CD4-positive, alpha-beta T cell treated with Interleukin-15 for 4 hours (primary cell): ENCODE results near the gene ZC3H18.
"Not testable (repeated sequence)": the region's sequence is repeated elsewhere in the genome, so short reads cannot be mapped to it uniquely, and the experiment has no call there.

ENCODE experiments used
- DNase-seq: peaks from one replicate; pipeline ENCODE4 v3.0.0-alpha.2; 2020; ENCODE audit warnings: low spot score

The ZC3H18 gene

GRCh38 chr16:88654363-88655052 is 84.3 kb downstream of the ZC3H18 start:
- no peak for DNase-seq

DNA sequence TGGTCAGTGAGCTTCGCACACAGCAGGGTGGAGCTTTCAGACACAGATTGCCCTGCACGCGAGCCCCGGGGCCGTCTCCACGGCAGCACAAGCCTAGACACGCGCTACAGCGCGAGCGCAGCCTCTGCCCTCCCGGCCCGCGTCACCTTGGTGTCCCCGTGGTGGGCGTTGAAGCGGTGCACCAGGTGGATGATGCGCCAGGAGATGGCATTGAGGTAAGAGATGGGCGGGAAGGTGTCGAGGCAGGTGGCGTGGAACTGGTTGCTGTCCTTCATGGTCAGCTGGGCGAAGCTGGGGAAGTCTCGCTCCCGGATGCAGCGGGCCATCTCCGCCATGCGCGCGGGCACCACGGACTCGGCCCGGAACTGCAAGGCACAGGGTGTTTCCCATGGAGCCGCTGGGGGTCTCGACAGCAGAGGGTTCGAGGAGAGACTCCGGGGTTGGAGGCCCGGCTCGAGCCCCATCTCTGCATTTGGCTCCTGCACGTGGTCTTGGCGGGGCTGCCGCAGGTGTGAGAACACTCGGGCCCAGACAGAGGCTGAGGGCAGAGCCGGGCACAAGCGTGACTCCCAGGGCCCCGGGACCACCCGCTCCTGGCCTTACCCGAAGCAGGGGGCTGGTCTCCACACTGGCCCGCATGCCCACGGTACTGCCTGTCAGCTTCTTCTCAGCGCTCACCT is 85.0 kb downstream of the ZC3H18 start:
- DNase-seq, result no peak

DNA sequence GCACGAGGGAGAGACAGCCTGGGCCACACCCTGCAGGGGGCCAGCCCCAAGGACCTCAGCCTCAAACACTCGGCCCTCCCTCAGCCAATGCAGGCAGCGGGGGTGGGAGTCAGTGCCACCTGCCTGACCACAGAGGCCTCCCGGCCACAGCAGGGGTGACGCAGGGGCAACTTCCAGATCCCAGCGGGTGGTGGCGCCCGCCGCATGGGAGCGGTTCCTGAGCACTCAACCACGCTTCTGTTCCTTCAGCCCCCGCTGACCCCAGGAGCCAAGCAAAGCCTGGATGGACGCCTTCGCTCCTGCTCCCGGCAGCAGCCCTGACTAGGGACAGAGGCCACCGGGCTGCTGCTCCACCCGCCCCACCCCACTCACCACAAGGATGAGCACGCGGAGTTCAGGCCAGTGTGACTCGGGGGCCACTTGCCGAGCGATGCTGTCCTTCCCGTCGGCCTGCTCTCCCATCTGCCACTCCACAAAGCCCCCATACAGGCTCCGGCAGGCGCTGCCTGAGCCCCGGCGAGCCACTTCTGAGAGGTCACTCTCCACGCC is 85.6 kb downstream of the ZC3H18 start:
- no peak for DNase-seq

GRCh38 chr16:88656291-88656980 is 86.2 kb downstream of the ZC3H18 start:
- DNase-seq, result no peak

GRCh38 chr16:88657371-88657770 is 87.2 kb downstream of the ZC3H18 start:
- no peak for DNase-seq

GRCh38 chr16:88658714-88659113 is 88.5 kb downstream of the ZC3H18 start:
- no peak for DNase-seq

- DNase-seq, result no peak
Measured at GRCh38 chr16:88659160-88659559, 89.0 kb downstream of the ZC3H18 start.

GRCh38 chr16:88661468-88661867 is 91.3 kb downstream of the ZC3H18 start:
- DNase-seq, result no peak

- no peak for DNase-seq
Measured at GRCh38 chr16:88662222-88662842, 92.1 kb downstream of the ZC3H18 start.

DNA sequence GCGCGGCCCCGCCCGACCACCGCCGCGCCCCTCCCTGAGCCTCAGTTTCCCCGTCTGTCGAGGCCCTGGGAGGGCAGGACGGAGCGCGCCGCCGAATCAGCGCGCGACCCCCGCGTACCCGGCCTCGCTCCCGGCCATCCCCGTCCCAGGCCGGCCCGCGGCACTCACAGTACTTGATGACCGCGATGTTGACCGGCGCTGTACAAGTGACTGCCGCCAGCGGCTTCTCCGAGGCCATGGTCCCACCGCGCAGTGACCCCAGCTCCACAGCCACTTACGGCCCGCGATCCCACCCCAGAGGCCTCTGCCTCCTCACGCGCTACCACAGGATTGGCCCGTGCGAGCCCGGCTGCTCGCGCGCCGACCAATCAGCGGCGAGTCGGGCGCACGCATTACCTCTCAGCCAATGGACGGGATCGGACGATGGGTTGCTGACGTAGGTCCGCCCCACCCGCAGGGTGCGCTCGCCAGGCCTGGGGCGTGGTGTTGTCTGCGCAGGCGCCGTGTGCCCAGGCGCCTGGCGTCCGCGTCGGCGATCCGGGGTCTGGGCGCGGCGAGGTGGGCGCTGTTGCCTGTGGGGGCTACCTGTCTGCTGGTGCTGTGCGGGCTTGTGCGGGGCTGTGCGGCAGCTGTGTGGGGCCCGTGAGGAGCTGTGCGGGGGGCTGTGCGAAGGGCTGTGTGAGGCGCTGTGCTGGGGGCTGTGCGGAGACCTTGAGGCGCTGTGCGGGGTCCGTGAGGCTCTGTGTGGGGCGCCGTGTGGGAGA is 92.8 kb downstream of the ZC3H18 start, which contains the start of gene MVD:
TSS of gene MVD (minus strand) at position 249 of the 764 bp plus-strand sequence. CDS start at position 238, 11 bp downstream.
- peak; percentile 95 for DNase-seq

DNA sequence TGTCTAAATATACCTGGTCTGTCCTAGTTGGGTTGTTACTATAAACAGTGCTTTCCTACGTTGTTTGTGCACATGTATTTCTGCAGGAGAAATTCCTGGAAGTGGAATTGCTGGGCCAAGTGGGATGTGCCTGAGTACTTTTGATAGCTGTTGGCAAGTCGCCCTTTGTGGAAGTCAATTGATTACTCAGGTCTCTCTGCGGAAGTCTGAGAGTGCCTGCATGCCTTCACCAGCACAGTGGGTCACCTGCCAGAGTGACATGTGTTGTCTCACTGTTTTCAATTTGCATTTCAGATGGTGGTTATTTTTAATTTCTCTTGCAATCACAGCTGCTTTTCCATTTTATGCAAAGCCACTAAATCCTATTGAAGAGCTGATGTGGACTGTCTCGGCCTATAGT is 94.9 kb downstream of the ZC3H18 start:
- no peak for DNase-seq

- DNase-seq, result no peak
Measured at GRCh38 chr16:88665570-88665969, 95.4 kb downstream of the ZC3H18 start.

GRCh38 chr16:88667461-88667860 is 97.3 kb downstream of the ZC3H18 start:
- no peak for DNase-seq

- DNase-seq, result not testable (repeated sequence)
Measured at GRCh38 chr16:88669493-88669892, 99.3 kb downstream of the ZC3H18 start.

- no peak for DNase-seq
Measured at GRCh38 chr16:88669980-88670379, 99.8 kb downstream of the ZC3H18 start.

DNA sequence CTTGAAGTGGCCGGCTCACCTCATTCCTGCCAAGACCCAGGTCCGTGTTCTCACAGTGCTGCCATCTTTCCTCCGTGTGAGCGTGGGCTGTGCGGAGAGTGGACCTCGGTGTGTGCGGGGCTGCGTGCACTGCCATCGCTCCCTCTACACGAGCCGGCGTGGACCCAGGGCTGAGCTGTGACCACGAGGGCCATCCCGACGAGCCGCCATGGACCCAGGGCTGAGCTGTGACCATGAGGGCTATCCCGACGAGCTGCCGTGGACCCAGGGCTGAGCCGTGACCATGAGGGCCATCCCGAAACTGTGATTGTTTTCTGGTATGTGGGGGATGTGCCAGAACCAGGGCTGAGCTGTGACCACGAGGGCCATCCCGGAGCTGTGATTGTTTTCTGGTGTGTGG is 101.6 kb downstream of the ZC3H18 start:
- DNase-seq, result no peak

- no peak for DNase-seq
Measured at GRCh38 chr16:88672776-88673175, 102.6 kb downstream of the ZC3H18 start.

DNA sequence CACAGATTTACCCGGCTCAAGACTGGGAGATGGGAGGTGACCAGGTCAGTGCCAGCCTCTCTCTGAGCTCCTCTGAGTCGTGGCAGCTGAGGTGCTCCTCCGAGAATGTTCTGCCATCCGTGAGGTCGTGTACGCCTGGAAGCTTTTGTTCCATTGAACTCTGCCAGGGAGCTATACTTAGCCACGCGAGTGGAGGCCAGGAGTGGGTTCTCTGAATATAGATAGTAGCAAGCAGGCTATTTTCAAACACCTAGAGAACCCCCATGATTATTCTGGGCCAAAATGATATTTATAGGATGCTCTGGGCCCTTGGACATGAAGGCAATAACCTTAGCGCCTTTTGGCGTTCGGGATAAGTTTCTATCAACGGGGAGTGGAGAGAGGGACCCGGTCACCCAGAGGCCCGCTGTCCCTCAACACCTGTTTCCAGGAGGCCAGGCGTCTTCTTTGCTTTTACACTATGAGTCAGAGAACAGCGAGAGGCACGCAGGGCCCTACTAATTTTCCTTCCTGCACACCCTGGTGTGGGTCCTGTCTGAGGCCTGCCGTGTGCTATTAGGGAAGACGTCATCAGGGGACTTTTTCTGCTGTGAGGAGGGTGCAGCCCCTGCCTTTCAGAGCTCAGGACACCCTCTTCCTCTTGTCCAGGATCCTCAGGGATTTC is 103.6 kb downstream of the ZC3H18 start:
- no peak for DNase-seq

GRCh38 chr16:88676502-88677242 is 106.5 kb downstream of the ZC3H18 start:
- no peak for DNase-seq

GRCh38 chr16:88677721-88678120 is 107.5 kb downstream of the ZC3H18 start:
- no peak for DNase-seq
